Ishikawa (cell line): Measurements from ENCODE around the gene COL9A2.

Source experiments
- EGR1 ChIP-seq: IDR thresholded peaks from 2 replicates; pipeline ENCODE4 v1.6.1; 2012
- EP300 ChIP-seq: IDR thresholded peaks from 2 replicates; pipeline ENCODE4 v1.6.1; 2012; ENCODE audit warnings: borderline replicate concordance
- MAX ChIP-seq: IDR thresholded peaks from 2 replicates; pipeline ENCODE4 v1.6.1; 2012
- RAD21 ChIP-seq: IDR thresholded peaks from 2 replicates; pipeline ENCODE4 v1.6.1; 2012; ENCODE audit warnings: low read depth
- REST ChIP-seq: IDR thresholded peaks from 2 replicates; pipeline ENCODE4 v1.6.1; 2012; ENCODE audit warnings: low read depth, mild to moderate bottlenecking
- TAF1 ChIP-seq: IDR thresholded peaks from 2 replicates; pipeline ENCODE4 v1.6.1; 2012; ENCODE audit warnings: low read depth, mild to moderate bottlenecking
- TCF12 ChIP-seq: IDR thresholded peaks from 2 replicates; pipeline ENCODE4 v1.6.1; 2012; ENCODE audit warnings: low read depth
- YY1 ChIP-seq: IDR thresholded peaks from 2 replicates; pipeline ENCODE4 v1.6.1; 2012; ENCODE audit warnings: low read depth
- ZBTB7A ChIP-seq: IDR thresholded peaks from 2 replicates; pipeline ENCODE4 v1.6.1; 2012; ENCODE audit warnings: low read depth

GRCh38 chr1:40344597-40344996, 27.5 kb upstream of the COL9A2 start:
- TF ChIP-seq YY1 (no peak), TCF12 (no peak), ZBTB7A (no peak), EP300 (no peak), MAX (no peak), RAD21 (no peak), TAF1 (no peak), REST (no peak), EGR1 (no peak)
